K562 (cell line): ENCODE measurements around the gene ARHGAP30. TPM values are rescaled to one million over a fixed set of nuclear protein-coding genes. Genes with fewer than 3 reads are reported as not detected.

ENCODE experiments used
- BRCA1 ChIP-seq, 2 experiments: fragments of 450-650 bp in 1 of 2; sonication (generic) in 1 of 2; formaldehyde crosslinking in 1 of 2; IDR thresholded peaks; 2 replicates each; pipeline versions ENCODE4 v1.5.0 to v1.6.1; 2017 to 2020; ENCODE audit warnings: mild to moderate bottlenecking in 1 of 2, missing genetic modification reagents in 1 of 2
- CBX1 ChIP-seq: sonication (generic); IDR thresholded peaks from 2 replicates; pipeline ENCODE4 v1.6.1; 2016; ENCODE audit warnings: antibody characterized with exemption, low read depth, mild to moderate bottlenecking
- CTCFL ChIP-seq: IDR thresholded peaks from 2 replicates; pipeline ENCODE4 v1.6.1; 2011; ENCODE audit warnings: borderline replicate concordance, low read depth, mild to moderate bottlenecking, moderate library complexity, low read length; ENCODE audit not compliant: insufficient read depth, poor library complexity, severe bottlenecking
- ELF4 ChIP-seq: fragments of 450-650 bp; formaldehyde crosslinking; IDR thresholded peaks from 2 replicates; pipeline ENCODE4 v1.4.0; 2022; ENCODE audit warnings: missing genetic modification characterization
- ESRRA ChIP-seq: fragments of 450-650 bp; IDR thresholded peaks from 2 replicates; pipeline ENCODE4 v1.6.1; 2014; ENCODE audit warnings: low read depth, mild to moderate bottlenecking, moderate library complexity, borderline replicate concordance
- FOS ChIP-seq: IDR thresholded peaks from 3 replicates; pipeline ENCODE4 v1.6.1; 2011; ENCODE audit not compliant: insufficient read length; ENCODE audit errors: extremely low read depth
- FOXP4 ChIP-seq: sonication (generic); formaldehyde crosslinking; IDR thresholded peaks from 2 replicates; pipeline ENCODE4 v1.8.0; 2022; ENCODE audit warnings: mild to moderate bottlenecking, missing genetic modification reagents, borderline replicate concordance
- GMEB1 ChIP-seq: fragments of 250-450 bp; sonication (Bioruptor Pico); IDR thresholded peaks from 2 replicates; pipeline ENCODE4 v1.4.0; 2020; ENCODE audit warnings: mild to moderate bottlenecking
- JUNB ChIP-seq: fragments of 450-650 bp; formaldehyde crosslinking; conservative IDR thresholded peaks from 2 replicates; pipeline ENCODE4 v1.4.0; 2020; ENCODE audit warnings: mild to moderate bottlenecking
- MAX ChIP-seq: sonication (generic); formaldehyde crosslinking; IDR thresholded peaks from 2 replicates; pipeline ENCODE4 v1.9.0; 2022; ENCODE audit warnings: mild to moderate bottlenecking, missing genetic modification reagents
- MXI1 ChIP-seq: IDR thresholded peaks from 2 replicates; pipeline ENCODE4 v1.6.1; 2011; ENCODE audit warnings: low read depth, mild to moderate bottlenecking, improper control_type of control experiment, low read length
- OTX1 ChIP-seq: fragments of 450-650 bp; formaldehyde crosslinking; IDR thresholded peaks from 2 replicates; pipeline ENCODE4 v1.4.0; 2022; ENCODE audit warnings: mild to moderate bottlenecking
- PHB2 ChIP-seq: fragments of 450-650 bp; IDR thresholded peaks from 2 replicates; pipeline ENCODE4 v1.6.1; 2017; ENCODE audit warnings: low read depth
- RBFOX2 ChIP-seq: fragments of 200-400 bp; formaldehyde crosslinking; IDR thresholded peaks from 2 replicates; pipeline ENCODE4 v1.6.1; 2017; ENCODE audit warnings: low read depth, mild to moderate bottlenecking, low read length, moderate library complexity
- SOX6 ChIP-seq: fragments of 450-650 bp; IDR thresholded peaks from 2 replicates; pipeline ENCODE4 v1.6.1; 2014; ENCODE audit warnings: mild to moderate bottlenecking
- STAT6 ChIP-seq: sonication (generic); formaldehyde crosslinking; IDR thresholded peaks from 2 replicates; pipeline ENCODE4 v1.8.1; 2023; ENCODE audit warnings: mild to moderate bottlenecking, missing genetic modification reagents
- TFAM ChIP-seq: fragments of 250-450 bp; sonication (Bioruptor Pico); conservative IDR thresholded peaks from 2 replicates; pipeline ENCODE4 v1.5.0; 2021; ENCODE audit warnings: mild to moderate bottlenecking, moderate library complexity
- ZNF133 ChIP-seq: fragments of 250-450 bp; sonication (Bioruptor Pico); IDR thresholded peaks from 2 replicates; pipeline ENCODE4 v1.4.0; 2020; ENCODE audit warnings: mild to moderate bottlenecking
- ZNF253 ChIP-seq: fragments of 250-450 bp; sonication (Bioruptor Pico); conservative IDR thresholded peaks from 2 replicates; pipeline ENCODE4 v1.6.1; 2021; ENCODE audit warnings: mild to moderate bottlenecking
- ZNF274 ChIP-seq: IDR thresholded peaks from 2 replicates; pipeline ENCODE4 v1.6.1; 2011; ENCODE audit warnings: low read depth, mild to moderate bottlenecking, low read length, moderate library complexity, borderline replicate concordance
- polyA plus RNA-seq, 8 experiments: library from polyadenylated mRNA; depleted of rRNA in 4 of 8; stranded (reverse) in 5 of 8; unstranded in 3 of 8; fragments of >200 nt; fragmentation: Nextera tagmentation in 2 of 8; fragmentation: Illumina TruSeq in 1 of 8; extraction: Ambion mirVana in 2 of 8; extraction: Trizol in 1 of 8; gene quantifications; 2 replicates each; pipeline versions ENCODE4 v1.2.1 to v1.2.3, GENCODE V29; 2011 to 2014; ENCODE audit warnings: inconsistent platforms in 1 of 8, missing spikeins in 1 of 8
- total RNA-seq, 7 experiments: library from RNA; depleted of rRNA in 6 of 7; stranded (reverse); fragments of >200 nt in 6 of 7; fragmentation: Illumina TruSeq in 2 of 7; extraction: Trizol in 2 of 7; gene quantifications; 2 replicates each; pipeline versions ENCODE4 v1.2.1 to v1.2.3, GENCODE V29; 2011 to 2021; ENCODE audit warnings: low replicate concordance in 1 of 7

ARHGAP30 gene
- total and polyA plus RNA-seq, 9 of the 15 experiments (the other 6 are each of a cell fraction or from before 2014, with no cell fraction given) = 0.01 to 0.73 (median 0.12) TPM

GRCh38 chr1:161020509-161021164 lies 49.1 kb downstream of the ARHGAP30 start, which contains the start of gene F11R (continued):
- peak; percentile 68; the same call in 1 of the 2 replicates for TF ChIP-seq MXI1
- TF ChIP-seq FOXP4 (CRISPR knock-in tag) = no peak
- TF ChIP-seq ZNF274 = no peak
- TF ChIP-seq JUNB (CRISPR knock-in tag) = no peak
- no peak for TF ChIP-seq TFAM (CRISPR knock-in tag)
- peak; percentile 82 for TF ChIP-seq RBFOX2
- no peak for TF ChIP-seq OTX1 (CRISPR knock-in tag)
- no peak for TF ChIP-seq ELF4 (CRISPR knock-in tag)
- no peak for TF ChIP-seq BRCA1 (IDR thresholded peaks at IDR 0.05)
- TF ChIP-seq BRCA1 (CRISPR knock-in tag; IDR thresholded peaks at IDR 0.05) = no peak
- TF ChIP-seq SOX6 = peak; percentile 80
- peak; percentile 75; the same call in 1 of the 2 replicates for TF ChIP-seq MAX (CRISPR knock-in tag)
- no peak for TF ChIP-seq FOS
- TF ChIP-seq ESRRA = peak; percentile 84
- TF ChIP-seq GMEB1 (CRISPR knock-in tag) = 0 out of 2 replicates have a peak, but pooled peaks have one; percentile 23
- peak; percentile 64; the same call in 1 of the 2 replicates for TF ChIP-seq CBX1
- no peak for TF ChIP-seq STAT6 (CRISPR knock-in tag)
- TF ChIP-seq ZNF133 (CRISPR knock-in tag) = no peak
- no peak; the same call in 1 of the 2 replicates for TF ChIP-seq PHB2
- no peak for TF ChIP-seq ZNF253 (CRISPR knock-in tag)
- TF ChIP-seq CTCFL = peak; percentile 45
